Putamen (tissue), 1 donor: ENCODE data around the gene MPND.

ENCODE experiments used
- DNase-seq: peaks from one replicate; pipeline ENCODE4 v3.0.0-alpha.2; 2016; ENCODE audit warnings: low spot score

MPND gene

GRCh38 chr19:4379383-4380253, 36.3 kb downstream of the MPND start:
- no peak for DNase-seq

- DNase-seq, result no peak
Measured at GRCh38 chr19:4380254-4380727, 36.9 kb downstream of the MPND start.

DNA sequence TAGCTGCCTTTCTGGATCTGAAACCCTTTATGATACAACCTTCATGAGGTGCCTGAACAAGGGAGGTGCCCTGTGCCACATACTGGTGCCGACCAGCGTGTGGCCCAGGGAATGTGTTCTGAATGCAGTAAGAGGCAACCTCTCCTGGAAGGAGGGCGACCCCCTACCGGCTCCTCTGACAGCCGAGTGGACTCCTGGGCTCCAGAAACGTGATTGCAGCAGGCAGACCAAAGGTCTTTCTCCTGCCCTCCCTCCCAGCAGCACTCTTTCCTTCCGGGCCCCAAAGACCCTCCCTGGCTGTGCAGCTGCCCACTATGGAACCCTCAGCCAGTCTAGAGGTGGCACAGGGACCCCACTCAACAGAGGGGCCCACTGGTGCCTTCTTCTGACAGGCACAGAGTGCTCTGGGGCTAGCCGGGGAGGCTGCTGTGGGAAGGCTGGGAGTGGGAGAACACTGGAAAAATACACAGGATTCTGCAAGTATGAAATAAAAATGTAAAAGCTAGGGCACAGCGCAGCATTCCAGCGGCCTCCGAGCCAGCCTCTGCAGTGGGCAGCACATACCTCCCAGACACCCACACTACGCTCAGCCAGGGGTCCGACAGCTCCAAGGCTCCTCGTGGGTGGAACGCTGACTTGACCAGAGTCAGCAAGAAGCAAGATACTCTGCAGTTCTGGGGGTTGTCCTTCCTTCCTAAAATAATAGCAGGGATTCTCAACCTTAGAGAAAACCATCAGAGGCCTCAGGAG, 42.1 kb downstream of the MPND start:
- no peak for DNase-seq

DNA sequence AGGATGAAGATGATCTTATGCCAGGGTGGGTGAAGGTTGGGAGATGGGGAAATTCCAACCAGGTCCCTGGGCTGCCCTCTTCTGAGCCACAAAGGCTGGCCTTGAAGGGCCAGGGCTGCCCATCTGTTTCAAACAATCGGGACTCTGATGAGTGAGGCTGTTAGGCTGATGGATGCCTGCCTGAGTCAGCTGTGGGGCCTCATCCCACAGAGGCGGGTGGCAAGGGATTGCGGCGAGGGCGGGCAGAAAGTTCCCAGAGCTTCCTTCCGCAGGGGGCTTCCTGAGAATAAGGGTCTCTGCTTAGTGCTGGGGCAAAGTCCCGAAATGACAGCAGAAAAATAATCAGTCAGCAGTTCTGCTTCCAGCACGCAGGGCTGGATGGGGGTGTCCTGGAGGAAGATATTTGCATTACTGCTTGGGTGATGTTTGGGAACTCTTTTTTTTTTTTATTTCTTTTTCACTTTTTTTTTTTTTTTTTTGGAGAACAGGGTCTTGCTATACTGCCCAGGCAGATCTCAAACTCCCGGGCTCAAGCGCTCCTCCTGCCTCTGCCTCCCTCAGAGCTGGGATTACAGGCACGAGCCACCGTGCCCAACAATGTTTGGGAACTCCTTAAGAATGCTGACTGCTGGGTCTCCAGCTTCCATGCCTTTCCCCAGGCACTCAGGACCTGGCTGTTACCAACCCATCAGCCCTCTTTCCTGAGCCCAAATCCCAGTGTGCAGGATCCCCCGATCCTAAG, 42.9 kb downstream of the MPND start:
- peak; percentile 65 for DNase-seq

DNA sequence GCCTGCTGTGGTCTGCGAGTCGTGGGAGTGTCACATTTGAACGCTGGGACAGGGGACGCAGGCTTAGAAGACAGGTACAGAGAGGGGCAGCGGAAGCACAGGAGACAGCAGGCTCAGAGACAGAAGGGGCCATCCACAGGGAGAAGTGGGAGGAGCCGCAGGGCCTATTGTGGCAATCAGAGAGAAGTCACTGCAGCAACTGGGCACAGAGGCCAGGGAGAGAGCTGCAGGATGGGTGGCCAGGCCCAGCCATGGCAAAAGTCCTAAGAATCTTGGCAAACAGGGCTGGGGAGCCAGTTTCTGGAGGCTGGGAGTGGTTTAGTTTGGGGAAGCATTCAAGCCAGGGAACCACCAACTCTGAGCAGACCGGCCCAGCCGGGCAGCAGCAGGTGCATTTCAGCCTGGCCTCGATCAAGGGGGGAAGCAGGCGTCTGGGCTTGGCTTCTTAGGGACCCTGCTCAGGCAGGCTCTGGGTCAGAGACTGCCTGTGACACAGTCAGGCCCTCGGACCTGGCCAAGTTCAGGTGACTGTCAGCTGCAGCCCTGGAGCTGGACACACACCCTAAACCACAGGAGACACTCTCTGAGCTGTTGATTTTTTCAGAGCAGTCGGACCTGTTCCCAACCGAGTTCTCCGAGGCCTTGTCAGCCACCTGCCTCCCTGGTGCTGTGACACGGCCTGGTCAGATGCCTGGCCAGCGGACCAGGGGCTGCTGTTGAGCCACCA, 45.1 kb downstream of the MPND start:
- no peak for DNase-seq

- DNase-seq, result no peak
Measured at GRCh38 chr19:4389064-4389375, 45.7 kb downstream of the MPND start.

DNA sequence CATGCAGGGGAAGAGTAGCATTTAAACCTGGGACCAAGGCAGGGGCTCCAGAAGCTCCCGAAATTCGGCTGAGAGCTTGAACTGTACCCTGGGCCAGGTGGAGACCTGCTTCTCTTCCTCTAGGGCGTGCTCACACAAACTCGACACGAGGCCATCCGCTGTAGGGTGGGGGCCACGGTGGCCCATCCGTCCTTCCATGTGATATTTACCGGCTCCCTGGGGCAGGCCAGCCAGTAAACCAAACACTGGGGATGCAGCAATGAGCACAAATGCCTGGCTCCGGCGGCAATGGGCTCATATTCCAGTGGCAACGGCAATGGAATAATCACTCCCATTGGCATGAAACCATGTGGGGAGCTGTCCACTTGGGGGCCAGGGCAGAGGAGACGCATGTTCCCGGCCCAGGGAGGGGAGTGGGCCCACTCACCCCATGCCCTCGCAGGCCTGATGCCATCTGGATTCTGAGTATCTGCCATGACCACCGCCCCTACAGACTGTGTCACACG, 46.2 kb downstream of the MPND start:
- DNase-seq, result no peak

DNA sequence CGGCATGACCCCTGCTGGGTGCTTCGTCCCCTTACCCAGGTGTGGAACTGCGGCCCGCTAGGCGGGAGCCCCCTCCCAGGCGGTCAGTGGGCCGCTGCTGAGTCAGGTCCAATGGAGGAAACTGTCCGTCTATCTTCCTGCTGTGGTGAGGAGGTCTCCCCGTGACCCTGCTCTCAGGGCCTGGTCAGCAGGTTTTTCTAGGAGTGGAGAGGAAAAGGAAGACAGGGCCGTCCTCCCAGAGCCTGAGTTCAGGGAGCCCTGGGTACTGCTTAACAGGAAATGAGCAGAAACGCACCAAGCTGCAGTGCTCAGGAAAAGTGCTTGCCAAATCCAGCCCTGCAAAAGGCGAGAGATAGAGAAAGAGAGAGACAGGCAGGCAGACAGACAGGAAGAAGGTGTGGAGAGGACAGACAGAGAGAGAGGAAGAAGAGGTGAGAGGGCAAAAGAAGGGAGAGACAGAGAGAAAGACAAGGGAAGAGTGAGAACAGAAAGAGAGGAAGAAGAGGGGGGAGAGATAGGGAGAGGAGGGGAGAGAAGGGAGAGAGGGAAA, 46.7 kb downstream of the MPND start:
- DNase-seq, result no peak

DNA sequence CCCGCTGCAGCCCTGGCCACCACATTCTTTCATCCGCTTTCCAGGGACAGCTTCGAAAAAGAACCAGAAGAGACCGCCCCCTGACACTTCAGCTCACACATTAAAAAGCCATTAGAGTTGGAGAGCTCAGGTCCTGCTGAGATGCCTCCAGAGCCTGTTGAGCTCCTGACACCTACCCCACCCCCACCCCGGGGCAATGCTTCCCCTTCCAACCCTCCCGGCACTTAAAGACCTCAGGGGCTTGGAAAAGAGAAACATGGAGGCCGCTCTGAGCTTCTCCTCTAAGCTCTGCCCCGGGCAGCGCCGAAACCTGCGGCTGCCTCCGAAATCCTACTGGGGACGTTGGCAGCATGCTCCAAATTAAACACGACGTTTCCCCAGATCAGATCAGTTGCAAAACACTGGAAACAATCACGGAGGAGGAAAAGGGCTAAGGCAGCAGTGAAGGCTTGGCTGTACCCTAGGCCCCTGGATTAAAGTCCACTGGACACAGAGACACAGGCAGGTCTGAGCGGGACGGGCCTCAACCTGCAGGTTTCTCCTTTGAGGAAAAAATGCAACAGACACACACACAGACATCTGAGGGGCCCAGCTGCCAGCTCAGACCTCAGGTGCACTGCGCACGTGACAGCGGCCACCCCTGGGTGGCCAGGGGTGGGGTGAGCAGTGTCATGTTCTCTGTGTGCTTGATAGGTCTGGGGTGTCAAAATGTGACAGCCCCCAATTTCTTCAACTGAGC, 47.4 kb downstream of the MPND start:
- no peak for DNase-seq

DNA sequence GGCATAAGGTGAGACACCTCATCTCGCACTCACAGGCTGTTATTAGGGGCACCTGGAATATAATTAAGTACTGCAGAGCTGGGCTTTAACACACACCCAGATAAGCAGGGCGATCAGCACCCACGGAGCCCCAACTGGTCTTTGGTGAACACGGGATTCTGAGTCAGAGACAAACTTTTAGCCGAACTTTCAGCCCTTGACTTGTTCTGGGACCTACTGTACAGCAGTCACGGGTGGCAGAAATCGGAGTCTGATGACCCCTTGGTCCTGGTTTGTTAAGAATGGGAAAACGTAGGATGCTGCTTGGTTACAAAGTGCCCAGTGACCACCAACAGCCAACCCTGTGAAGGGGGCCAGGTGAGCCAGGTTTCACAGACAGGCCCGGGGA, 47.9 kb downstream of the MPND start:
- DNase-seq, result no peak

DNA sequence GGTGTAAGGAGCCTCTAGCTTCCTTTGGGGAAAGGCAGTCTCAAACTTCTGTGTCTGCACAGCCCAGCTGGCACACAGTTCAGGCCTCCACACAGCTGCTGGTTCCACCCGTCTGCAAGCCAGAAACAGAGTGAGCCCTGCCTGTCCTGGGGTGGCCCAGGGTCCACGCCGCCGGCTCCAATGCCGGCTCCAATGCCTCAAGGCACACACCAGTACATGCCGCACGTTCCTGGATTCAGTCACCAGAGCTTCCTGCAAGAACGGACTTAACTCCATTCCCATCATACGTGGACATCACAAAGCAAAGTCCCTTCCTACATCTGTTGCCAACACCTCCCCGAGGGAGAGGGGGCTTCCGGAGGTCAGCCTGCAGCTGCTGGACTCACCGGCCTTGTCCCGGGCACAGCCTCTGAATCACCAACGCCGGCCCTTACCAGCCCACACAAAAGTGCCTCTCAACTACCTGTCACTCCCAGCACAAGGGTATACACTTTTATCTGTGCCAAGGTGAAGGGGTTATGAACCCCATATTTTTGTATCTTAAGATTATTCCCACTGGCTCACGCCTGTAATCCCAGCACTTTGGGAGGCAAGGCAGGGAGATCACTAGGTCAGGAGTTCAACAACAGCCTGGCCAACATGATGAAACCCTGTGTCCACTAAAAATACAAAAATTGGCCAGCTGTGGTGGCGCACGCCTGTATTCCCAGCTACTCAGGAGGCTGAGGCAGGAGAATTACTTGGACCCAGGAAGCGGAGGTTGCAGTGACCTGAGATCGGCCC, 48.5 kb downstream of the MPND start:
- DNase-seq, result no peak

DNA sequence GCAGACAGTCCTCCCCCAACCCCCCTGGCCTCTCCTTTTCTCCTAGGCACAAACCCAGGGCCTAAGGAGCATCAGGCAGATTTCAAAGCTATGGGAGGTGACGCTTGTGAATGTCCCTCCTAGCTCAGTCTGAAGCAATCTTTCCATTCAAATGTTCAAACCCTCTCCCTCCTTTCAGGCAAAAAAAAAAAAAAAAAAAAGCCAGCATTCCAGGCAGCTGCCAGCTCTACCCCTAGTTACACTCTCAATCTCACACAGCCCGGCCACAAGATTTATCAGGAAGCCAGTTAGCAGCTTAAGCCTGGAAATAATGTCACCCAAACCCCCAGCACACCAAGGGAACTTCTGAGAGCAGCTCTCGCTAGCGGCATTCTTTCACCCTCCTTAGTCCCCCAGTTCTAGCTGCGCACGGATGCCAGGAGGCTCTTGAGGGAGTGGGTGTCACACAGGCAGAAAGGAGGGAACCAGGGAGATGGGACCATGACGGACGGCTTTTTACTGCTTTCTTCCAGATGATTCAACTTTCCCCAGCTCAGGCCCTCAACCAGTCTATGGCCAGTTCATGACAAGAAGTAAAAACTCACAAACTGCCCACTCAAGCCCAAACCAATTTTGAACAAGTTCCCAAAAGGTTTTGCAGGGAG, 50.7 kb downstream of the MPND start:
- no peak for DNase-seq

DNA sequence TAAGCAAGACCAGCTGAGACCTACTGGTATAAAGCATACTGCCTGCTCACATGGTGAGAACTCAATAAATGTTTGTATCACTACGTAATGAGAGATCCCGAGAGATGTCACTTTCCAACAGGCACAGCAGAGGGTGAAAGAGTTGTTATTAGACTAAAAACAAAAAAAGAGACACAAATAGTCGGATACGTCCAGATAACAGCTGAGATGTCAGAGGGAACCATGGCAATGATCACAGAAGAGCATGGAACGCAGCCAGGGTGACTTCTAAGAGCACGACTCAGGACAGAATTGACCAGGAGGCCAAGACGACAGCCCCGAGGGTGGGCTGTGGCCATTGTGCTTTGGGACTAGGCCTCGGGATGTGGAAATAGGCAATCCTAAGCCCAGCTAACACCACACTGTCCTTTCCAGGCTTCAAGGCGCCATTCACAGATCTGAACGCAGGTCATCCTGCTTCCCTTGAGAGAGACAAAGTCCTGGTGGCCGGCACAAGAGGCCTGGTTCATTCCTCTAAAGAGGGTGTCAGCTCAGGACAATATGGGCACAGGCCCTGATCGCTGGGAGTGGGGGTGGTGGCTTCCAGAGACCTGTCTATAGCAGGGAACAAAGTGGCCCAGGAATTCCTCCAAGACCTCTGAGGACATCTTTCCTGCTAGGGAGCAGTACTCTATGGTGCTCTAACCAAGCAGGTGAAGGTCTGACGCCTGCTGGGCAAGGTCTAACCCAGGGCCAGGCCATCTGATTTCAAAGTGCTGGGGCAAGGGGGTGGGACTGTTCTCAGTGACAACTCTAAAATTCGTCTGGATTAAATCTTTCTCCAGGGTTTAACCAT, 53.8 kb downstream of the MPND start:
- DNase-seq, result no peak

DNA sequence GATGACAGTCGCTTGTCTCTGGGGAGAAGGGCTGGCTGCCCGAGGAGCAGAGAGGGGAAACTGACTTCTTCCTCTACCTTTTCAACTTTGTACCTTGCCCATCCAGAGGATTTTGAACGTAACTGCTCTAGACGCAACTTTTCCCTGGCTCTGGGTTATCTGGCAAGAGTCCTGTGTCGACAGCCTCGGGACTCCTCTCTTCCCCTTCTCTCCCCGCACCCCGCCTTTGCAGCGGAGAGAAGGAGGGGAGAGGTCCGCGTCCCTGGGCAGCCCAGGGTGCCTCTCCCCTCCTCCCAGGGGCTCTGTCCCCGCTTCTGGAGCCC, 56.4 kb downstream of the MPND start:
- DNase-seq, result no peak

- peak; percentile 92 for DNase-seq
Measured at GRCh38 chr19:4400135-4400936, 57.0 kb downstream of the MPND start, which contains the start of gene SH3GL1. Gene SH3GL1 (minus strand): TSS chr19:4400547. CDS start chr19:4400368, 179 bp downstream.

DNA sequence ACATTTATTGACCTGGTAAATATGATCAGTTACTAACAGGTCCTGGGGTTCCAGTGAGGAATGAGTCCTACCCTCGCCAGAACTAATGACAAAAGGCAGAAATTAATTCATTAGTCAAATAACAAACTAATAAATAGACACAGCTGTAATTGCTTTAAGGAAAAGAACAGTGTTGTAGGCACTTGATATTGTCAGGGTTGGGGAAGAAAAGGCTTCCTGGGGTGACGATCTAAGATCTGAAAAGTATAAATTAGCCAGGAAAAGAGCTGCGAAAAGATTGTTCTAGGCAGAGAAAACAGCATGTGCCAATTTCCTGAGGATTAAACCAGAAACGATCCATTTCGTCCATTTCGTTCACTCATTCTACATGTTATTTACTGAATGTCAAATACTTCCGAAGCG, 58.4 kb downstream of the MPND start:
- no peak for DNase-seq

GRCh38 chr19:4402171-4403004, 59.0 kb downstream of the MPND start, which contains the start of gene CHAF1A:
Gene CHAF1A (plus strand): TSS chr19:4402640. CDS start chr19:4402763, 123 bp downstream.
- peak; percentile 100 for DNase-seq
